K562 (cell line): ENCODE data around the gene CYB5R4. TPM values are rescaled to one million over a fixed set of nuclear protein-coding genes. Genes with fewer than 3 reads are reported as not detected.

Experiments used
- ATAC-seq: fragments of 200-7000 bp; cut with Tn5 transposase; 3 replicates; pipeline ENCODE4 v1.9.1; 2020; ENCODE audit warnings: moderate library complexity
- BruUV-seq: library from RNA; stranded (reverse); fragments of 400-500 nt; replicated peaks from 2 replicates; lab custom pipeline; 2021; lab: Mats Ljungman, UMichigan
- CTCF ChIA-PET: fragments of 300-600 bp; formaldehyde crosslinking; extraction: SDS; loops from one replicate; lab custom pipeline; 2021; ENCODE audit warnings: low intra/inter-chr PET ratio; lab: Yijun Ruan, JAX
- POLR2A ChIA-PET: fragments of 300-600, 350-650 bp; sonication (Branson Sonifier 250); formaldehyde crosslinking; extraction: SDS; loops from one replicate; lab custom pipeline; 2021; ENCODE audit warnings: antibody characterized with exemption, inconsistent platforms; lab: Yijun Ruan, JAX
- DNase-seq, 4 experiments: peaks; one replicate each; pipeline versions ENCODE4 v3.0.0 to v3.0.0-alpha.2; 2011 to 2018; ENCODE audit warnings: low spot score in 3 of 4, mixed read lengths in 3 of 4; ENCODE audit errors: extremely low read depth in 1 of 4
- FAIRE-seq: peaks from 2 replicates; lab custom pipeline; 2011; peaks lifted over from hg19 to GRCh38; lab: Jason Lieb, UNC
- H2AFZ ChIP-seq: 2 replicates; pipeline ENCODE4 v1.6.0; 2011; ENCODE audit warnings: low read depth, low read length, control low read depth, inconsistent platforms
- H3K27ac ChIP-seq: fragments of 200-600 bp; 3 replicates; pipeline ENCODE4 v1.8.0; 2011; ENCODE audit warnings: low read depth, mild to moderate bottlenecking, control low read depth, inconsistent platforms, low read length, moderate library complexity, mixed read lengths; ENCODE audit errors: extremely low read depth
- H3K27me3 ChIP-seq, 2 experiments: fragments of 300-600 bp in 1 of 2; 2 replicates in 1 of 2; 3 replicates in 1 of 2; pipeline versions ENCODE4 v1.6.0 to v1.8.0; 2011; ENCODE audit warnings: inconsistent platforms in 2 of 2, low read length in 2 of 2, mild to moderate bottlenecking in 1 of 2, mixed read lengths in 1 of 2, moderate library complexity in 1 of 2; ENCODE audit not compliant: control insufficient read depth in 2 of 2, insufficient read depth in 2 of 2
- H3K36me3 ChIP-seq: fragments of 300-600 bp; 3 replicates; pipeline ENCODE4 v1.8.0; 2011; ENCODE audit warnings: mild to moderate bottlenecking, low read length, inconsistent platforms; ENCODE audit not compliant: control insufficient read depth, insufficient read depth
- H3K4me1 ChIP-seq, 2 experiments: fragments of 200-600 bp in 1 of 2; replicated peaks in 1 of 2; 2 replicates in 1 of 2; 3 replicates in 1 of 2; pipeline versions ENCODE4 v1.5.1 to v1.8.0; 2011; ENCODE audit warnings: inconsistent platforms in 2 of 2, low read length in 2 of 2, mild to moderate bottlenecking in 1 of 2, mixed read lengths in 1 of 2, moderate library complexity in 1 of 2; ENCODE audit not compliant: control insufficient read depth in 2 of 2, insufficient read depth in 2 of 2
- H3K4me2 ChIP-seq: 2 replicates; pipeline ENCODE4 v1.6.1; 2011; ENCODE audit warnings: low read length, control low read depth, inconsistent platforms, mixed read lengths; ENCODE audit not compliant: insufficient read depth
- H3K4me3 ChIP-seq: fragments of 200-600 bp; sonication (generic), shearing (Covaris generic); 2 replicates; pipeline ENCODE4 v1.5.1; 2016; ENCODE audit warnings: control low read depth, inconsistent platforms
- H3K79me2 ChIP-seq: fragments of 200-600 bp; 3 replicates; pipeline ENCODE4 v1.8.0; 2011; ENCODE audit warnings: low read length, inconsistent platforms; ENCODE audit not compliant: control insufficient read depth, insufficient read depth
- H3K9ac ChIP-seq, 2 experiments: 2 replicates each; pipeline versions ENCODE4 v1.6.0 to v1.6.1; 2011; ENCODE audit warnings: low read depth in 2 of 2, low read length in 2 of 2, control low read depth in 1 of 2, inconsistent platforms in 1 of 2, mild to moderate bottlenecking in 1 of 2, mixed read lengths in 1 of 2; ENCODE audit not compliant: insufficient read depth in 1 of 2
- H3K9me1 ChIP-seq: one replicate; pipeline ENCODE4 v1.6.0; 2011; ENCODE audit warnings: inconsistent platforms, mild to moderate bottlenecking, low read length, moderate library complexity; ENCODE audit not compliant: control insufficient read depth, insufficient read depth
- H3K9me3 ChIP-seq: replicated peaks from 2 replicates; pipeline ENCODE4 v1.5.1; 2011; ENCODE audit warnings: low read depth, low read length, inconsistent platforms; ENCODE audit not compliant: control insufficient read depth, insufficient read depth
- H4K20me1 ChIP-seq: replicated peaks from 2 replicates; pipeline ENCODE4 v1.6.1; 2011; ENCODE audit warnings: low read length, inconsistent platforms, mixed read lengths; ENCODE audit not compliant: control insufficient read depth, insufficient read depth
- DNMT1 ChIP-seq: fragments of 450-650 bp; IDR thresholded peaks from 2 replicates; pipeline ENCODE4 v1.6.1; 2016; ENCODE audit warnings: antibody characterized with exemption, mild to moderate bottlenecking
- HDAC8 ChIP-seq: fragments of 450-650 bp; IDR thresholded peaks from 2 replicates; pipeline ENCODE4 v1.6.1; 2016; ENCODE audit warnings: mild to moderate bottlenecking, missing genetic modification characterization, moderate library complexity, missing compliant biosample characterization
- NCOA2 ChIP-seq, 2 experiments: fragments of 450-650 bp; IDR thresholded peaks; 2 replicates each; pipeline ENCODE4 v1.6.1; 2018; ENCODE audit warnings: mild to moderate bottlenecking in 2 of 2, moderate library complexity in 1 of 2; ENCODE audit not compliant: partially characterized antibody in 2 of 2
- NR4A1 ChIP-seq, 2 experiments: fragments of 250-450 bp in 1 of 2; fragments of 450-650 bp in 1 of 2; sonication (Bioruptor Pico) in 1 of 2; IDR thresholded peaks; 2 replicates each; pipeline versions ENCODE4 v1.4.0 to v1.6.1; 2016 to 2020; ENCODE audit warnings: mild to moderate bottlenecking in 2 of 2, missing compliant biosample characterization in 1 of 2, missing genetic modification characterization in 1 of 2, moderate library complexity in 1 of 2
- WGBS: fragments of 100-300 bp; shearing (Covaris generic); methylation state at CpG from one replicate; pipeline ENCODE4 v1.1.6; 2016; ENCODE audit warnings: low coverage, mixed read lengths; ENCODE audit not compliant: insufficient coverage; ENCODE audit errors: missing lambda C conversion rate; 5-methylcytosine and 5-hydroxymethylcytosine counted together
- in situ Hi-C: fragments of 300-500 bp; cut with MboI; formaldehyde crosslinking; loops from 4 replicates; pipeline ENCODE4 v1.15.0; 2018; ENCODE audit warnings: inconsistent platforms, mixed read lengths
- intact Hi-C: fragments of 100-400 bp; cut with micrococcal nuclease; formaldehyde crosslinking; loops from 2 replicates; pipeline ENCODE4 v1.14.2; 2022
- polyA plus RNA-seq, 8 experiments: library from polyadenylated mRNA; depleted of rRNA in 4 of 8; stranded (reverse) in 5 of 8; unstranded in 3 of 8; fragments of >200 nt; fragmentation: Nextera tagmentation in 2 of 8; fragmentation: Illumina TruSeq in 1 of 8; extraction: Ambion mirVana in 2 of 8; extraction: Trizol in 1 of 8; gene quantifications; 2 replicates each; pipeline versions ENCODE4 v1.2.1 to v1.2.3, GENCODE V29; 2011 to 2014; ENCODE audit warnings: inconsistent platforms in 1 of 8, missing spikeins in 1 of 8
- total RNA-seq, 7 experiments: library from RNA; depleted of rRNA in 6 of 7; stranded (reverse); fragments of >200 nt in 6 of 7; fragmentation: Illumina TruSeq in 2 of 7; extraction: Trizol in 2 of 7; gene quantifications; 2 replicates each; pipeline versions ENCODE4 v1.2.1 to v1.2.3, GENCODE V29; 2011 to 2021; ENCODE audit warnings: low replicate concordance in 1 of 7

The CYB5R4 gene
- total and polyA plus RNA-seq, 9 of the 15 experiments (the other 6 are each of a cell fraction or from before 2014, with no cell fraction given), result 5.9 to 23.1 (median 19.0) TPM

DNA sequence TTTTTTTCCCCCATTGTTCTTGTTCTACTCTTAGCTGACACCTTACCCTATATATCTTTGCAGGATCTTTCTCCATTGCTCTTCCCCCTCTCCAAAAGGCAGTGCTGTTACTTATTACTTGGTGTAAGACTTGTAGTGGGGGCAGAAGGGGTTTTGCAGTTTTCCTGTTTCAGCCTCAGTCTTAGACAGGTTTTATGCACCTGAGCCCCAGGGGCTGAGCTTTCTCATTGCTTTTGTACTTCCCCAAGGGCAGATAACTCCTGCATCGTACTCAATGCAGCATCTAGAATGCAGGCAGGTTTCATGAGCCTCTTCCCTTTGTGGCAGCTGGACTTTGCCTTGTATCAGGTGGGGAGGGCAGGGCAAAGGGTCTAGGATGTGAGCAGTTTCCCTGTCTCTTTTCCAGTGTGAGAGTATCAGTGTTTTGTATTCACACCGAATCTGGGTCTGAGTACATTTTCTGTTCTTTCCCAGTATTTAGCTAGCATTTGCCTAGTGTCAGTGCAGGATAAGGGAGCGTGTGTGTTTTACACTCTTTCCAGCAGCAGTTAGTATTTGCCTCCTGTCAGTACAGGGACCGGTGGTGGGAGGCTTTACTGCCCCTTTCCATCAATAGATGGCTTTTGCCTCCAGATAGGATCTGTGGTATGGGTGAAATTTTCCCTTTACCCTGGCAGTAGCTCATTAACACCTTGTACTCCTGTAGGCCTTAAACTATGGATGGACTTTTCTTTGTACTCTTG is 19.6 kb downstream of the CYB5R4 start:
- POLR2A ChIA-PET, result interaction anchor here (0.6 to 0.8 kb wide), 2 partner anchors 246 to 883 kb away, joined by 3 read pairs; no protein-coding TSS in a partner anchor
- WGBS, result 60% methylated on average over 4 of the region's 4 CpGs
- in situ Hi-C loops, result loop anchor here (25.0 kb wide), 1 partner anchor 883 kb away; the partner anchor contains the start of gene TBX18
- H3K4me3 ChIP-seq, result no peak overlapping the region
- H3K79me2 ChIP-seq, result peaks cover 7% of the 10 kb centered on the region
- TF ChIP-seq HDAC8 (tag), result no peak
- peak in 1 of 2 experiments; percentile 68 for TF ChIP-seq NCOA2 (IDR thresholded peaks at IDR 0.05; ENCODE audit: partially characterized antibody in 2 of 2)
- TF ChIP-seq DNMT1, result no peak
- no peak for TF ChIP-seq NR4A1 (CRISPR knock-in tag; IDR thresholded peaks at IDR 0.05)
- TF ChIP-seq NR4A1 (tag; IDR thresholded peaks at IDR 0.05), result no peak
- TF ChIP-seq, all 486 proteins: peak for 1
- DNase-seq (no peak), FAIRE-seq (no peak), ATAC-seq (peak; percentile 65)
- Histone ChIP-seq H4K20me1 (no peaks in the 10 kb centered on the region), H3K9ac (peak overlapping the region in 1 of 2 experiments; percentile 19; a peak in 1 of 4 replicates), H3K27ac (no peak overlapping the region), H3K27me3 (no peaks in the 10 kb centered on the region), H3K9me3 (no peaks in the 10 kb centered on the region), H2AFZ (no peak overlapping the region), H3K9me1 (no peaks in the 10 kb centered on the region), H3K36me3 (no peaks in the 10 kb centered on the region), H3K4me1 (no peaks in the 10 kb centered on the region), H3K4me2 (no peak overlapping the region)
- intact Hi-C loops, result no loop called here
- CTCF ChIA-PET, result interaction anchor here (0.6 kb wide), 1 partner anchor 264 kb away, joined by 3 read pairs; no protein-coding TSS in a partner anchor
- BruUV-seq, result no TSS peak
